GM19397 (cell line): ENCODE data around the gene MPPED1.

Source experiments
- ATAC-seq: cut with Tn5 transposase; IDR thresholded peaks from one replicate; pipeline ENCODE4 v1.9.1; 2021; ENCODE audit warnings: mild to moderate bottlenecking, moderate library complexity; ENCODE audit not compliant: unreplicated experiment

Gene MPPED1

GRCh38 chr22:43514476-43515157, 102.8 kb downstream of the MPPED1 start:
- ATAC-seq: no peak

GRCh38 chr22:43515411-43515810, 103.6 kb downstream of the MPPED1 start:
- no peak for ATAC-seq

DNA sequence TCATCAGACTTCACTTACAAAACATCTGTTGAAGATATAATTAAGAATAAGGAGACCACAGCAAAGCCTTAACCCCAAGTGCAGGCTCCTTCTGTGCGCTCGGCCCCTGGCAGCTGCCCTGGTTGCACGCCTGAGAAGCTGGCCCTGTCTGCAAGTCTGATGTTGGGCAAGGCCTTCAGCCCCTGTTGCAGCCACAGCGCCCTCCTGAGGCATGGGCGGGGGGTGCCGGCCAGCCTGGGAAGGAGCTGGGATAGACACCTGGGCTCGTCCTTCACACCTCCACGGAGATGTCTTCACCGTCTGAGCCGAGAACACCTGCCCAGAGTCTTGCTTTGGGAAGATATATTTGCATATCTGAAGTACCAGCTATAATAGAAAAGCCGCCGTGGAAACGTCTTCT, 104.1 kb downstream of the MPPED1 start:
- no peak for ATAC-seq

DNA sequence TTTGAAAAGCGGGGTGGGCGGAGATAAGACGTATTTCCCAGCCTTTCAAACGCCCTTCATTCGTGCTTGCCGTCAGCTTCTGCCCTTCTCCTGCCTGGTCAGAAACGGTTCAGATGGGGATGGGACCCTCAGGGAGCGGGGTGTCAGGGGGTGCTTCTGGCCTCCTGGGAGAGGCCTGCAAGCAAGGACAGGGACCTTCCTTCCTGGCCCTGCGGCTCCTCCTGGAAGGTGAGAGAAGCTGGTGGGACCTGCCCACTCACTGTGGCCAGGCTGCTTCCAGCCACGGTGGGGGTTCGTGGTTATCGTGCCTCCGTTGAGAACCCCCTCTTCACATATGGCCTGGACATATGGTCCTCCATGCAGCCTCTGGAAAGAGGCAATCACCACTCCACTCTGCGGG, 104.6 kb downstream of the MPPED1 start:
- no peak for ATAC-seq

GRCh38 chr22:43516996-43517635, 105.3 kb downstream of the MPPED1 start:
- no peak for ATAC-seq

GRCh38 chr22:43520632-43521039, 108.8 kb downstream of the MPPED1 start:
- ATAC-seq: no peak

- ATAC-seq: no peak
Measured at GRCh38 chr22:43521716-43522115, 109.9 kb downstream of the MPPED1 start.

GRCh38 chr22:43526117-43526655, 114.4 kb downstream of the MPPED1 start:
- ATAC-seq: no peak

GRCh38 chr22:43526946-43527345, 115.1 kb downstream of the MPPED1 start:
- no peak for ATAC-seq

DNA sequence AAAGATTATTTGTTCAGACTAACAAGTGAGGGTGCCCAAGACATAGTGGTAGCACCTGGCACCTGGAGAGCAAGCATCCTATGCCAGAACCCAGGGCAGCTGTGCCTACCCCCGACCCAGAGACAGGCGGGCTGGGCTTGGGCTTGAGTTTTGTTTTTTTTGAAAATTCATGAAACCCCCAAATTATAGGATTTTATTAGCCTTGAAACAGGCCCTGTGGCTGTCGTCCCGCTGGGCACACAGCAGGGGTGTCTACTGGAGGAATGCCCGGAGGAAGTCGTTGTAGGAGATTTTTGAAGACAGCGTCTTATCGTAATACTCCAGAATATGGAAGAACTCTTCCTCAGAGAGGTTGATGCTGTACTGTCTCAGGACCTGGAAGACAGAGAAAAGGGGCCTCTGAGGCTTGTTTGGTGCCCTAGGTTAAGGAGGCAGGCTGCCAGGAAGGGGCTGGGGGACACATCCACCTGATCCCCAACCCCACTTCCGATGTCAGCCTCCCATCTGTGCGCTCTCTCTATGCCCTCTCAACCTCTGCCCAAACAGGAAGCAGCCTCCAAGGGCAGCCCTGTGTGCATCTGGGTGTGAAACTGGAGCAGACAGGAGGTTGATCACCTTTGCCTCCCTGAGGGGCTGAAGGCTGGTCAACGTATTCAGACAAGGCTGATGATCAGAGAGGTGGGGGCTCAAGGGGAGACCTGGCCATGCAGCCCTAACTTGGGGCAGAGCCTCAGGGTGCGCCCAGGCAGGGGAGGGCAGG, 117.0 kb downstream of the MPPED1 start:
- ATAC-seq: no peak

DNA sequence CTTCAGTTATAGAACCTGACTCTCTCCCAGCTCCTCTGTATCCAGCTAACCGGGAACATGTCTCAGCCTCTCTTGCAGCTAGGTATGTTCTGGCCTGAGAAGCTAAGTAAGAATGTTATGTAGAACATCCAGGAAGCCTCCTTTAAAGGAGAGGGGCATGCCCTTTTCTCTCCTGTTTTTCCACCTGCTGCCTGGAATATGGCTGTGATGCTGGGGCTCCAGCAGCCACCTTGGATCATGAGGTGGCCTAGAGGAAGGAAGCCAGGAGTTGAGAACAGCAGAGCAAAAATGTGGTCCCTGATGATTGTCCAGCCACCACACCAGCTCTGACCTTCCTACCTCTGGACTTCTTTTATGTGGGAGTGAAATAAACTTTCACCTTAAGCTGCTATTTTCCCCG, 117.6 kb downstream of the MPPED1 start:
- ATAC-seq: no peak

- no peak for ATAC-seq
Measured at GRCh38 chr22:43529934-43530333, 118.1 kb downstream of the MPPED1 start.

- ATAC-seq: no peak
Measured at GRCh38 chr22:43530349-43531201, 118.8 kb downstream of the MPPED1 start.

DNA sequence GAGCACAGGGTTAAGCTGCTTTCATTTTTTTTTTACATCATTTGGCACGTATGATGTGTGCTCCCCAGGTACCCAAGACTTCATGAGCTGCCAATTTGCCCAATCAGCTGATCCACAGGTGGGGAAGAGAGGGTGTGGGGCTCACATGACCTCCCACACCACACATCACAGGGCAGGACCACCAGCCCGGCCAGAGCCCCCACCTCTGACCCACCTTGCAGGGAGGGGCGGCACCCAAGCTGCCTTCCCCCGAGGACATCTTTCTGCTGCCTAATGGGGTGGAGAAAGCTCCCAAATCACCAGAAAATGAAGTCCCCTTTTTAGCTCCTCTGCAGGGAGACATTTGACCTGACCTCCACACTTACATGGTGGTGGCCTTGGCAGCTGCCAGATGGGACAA, 119.8 kb downstream of the MPPED1 start:
- ATAC-seq: no peak

- ATAC-seq: no peak
Measured at GRCh38 chr22:43532301-43533155, 120.7 kb downstream of the MPPED1 start.

DNA sequence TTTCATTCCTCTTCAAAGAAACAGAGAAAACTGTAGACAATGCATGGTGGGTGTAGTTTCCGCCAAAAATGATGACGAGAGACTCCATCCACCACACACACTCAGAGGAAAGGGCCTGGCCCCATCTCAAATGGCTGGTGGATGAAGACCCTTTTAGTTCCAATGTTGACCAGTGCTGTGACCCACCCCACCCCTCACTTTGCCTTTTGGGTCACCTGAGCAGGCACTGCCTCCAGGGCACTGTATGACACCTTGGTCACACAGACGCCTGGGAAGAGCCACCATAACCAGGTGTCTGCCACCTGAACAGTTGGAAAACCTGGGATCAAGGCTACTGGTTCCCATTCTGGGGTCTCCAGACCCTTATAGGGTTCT, 121.3 kb downstream of the MPPED1 start:
- ATAC-seq: no peak

DNA sequence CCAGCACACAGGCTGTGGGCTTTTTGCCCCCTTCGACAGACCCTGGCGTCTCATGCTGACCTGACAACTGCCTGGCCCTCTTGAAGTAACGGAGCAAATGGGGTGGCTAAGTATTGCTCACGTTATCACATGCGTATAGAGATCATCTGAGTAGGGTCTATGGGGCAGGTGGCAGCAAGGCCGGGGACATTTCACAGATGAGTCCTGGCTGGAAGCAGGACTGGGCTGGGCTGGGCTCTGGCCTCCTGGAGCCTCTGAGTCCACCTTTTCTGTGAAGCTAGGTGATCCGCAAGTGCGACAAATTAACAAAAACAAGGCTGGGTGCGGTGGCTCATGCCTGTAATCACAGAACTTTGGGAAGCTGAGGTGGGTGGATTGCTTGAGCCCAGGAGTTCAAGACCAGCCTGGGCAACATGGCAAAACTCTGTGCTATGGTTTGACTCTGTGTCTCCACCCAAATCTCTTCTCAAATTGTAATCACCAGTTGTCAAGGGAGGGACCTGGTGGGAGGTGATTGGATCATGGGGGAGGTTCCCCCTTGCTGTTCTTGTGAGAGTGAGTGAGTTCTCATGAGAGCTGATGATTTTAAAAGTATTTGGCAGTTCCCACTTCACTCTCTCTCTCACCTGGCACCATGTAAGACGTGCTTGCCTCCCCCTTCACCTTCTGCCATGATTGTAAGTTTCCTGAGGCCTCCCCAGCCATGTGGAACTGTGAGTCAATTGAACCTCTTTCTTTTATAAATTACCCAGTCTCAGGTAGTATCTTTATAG, 122.0 kb downstream of the MPPED1 start:
- no peak for ATAC-seq

DNA sequence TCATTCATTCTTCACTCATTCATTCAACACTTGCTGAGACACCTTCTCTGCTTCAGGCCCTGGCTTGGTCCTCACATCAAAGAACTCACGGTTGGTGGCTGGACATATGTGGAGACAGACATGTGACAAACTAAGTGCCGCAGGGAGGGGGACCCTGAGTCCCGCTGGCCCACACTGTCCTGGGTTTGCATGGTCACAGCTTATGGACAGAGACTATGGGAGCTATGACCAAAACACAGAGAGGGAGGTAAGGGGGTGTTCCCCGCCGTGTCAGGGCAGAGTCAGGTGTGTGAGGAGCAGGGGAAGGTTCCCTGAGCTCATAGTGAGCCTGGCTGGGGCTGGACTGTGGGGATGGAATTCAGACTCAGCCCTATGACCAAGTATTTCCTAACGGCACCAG, 123.1 kb downstream of the MPPED1 start:
- no peak for ATAC-seq

GRCh38 chr22:43535336-43535735, 123.5 kb downstream of the MPPED1 start:
- ATAC-seq: no peak
